Lower leg skin (tissue), 4 donors: ENCODE measurements around the gene ARHGAP19. TPM values are rescaled to one million over a fixed set of nuclear protein-coding genes. Genes with fewer than 3 reads are reported as not detected.
A peak's percentile ranks its signal among the peaks of the same experiment; 100 is the strongest.
"Not testable (repeated sequence)": the region's sequence is repeated elsewhere in the genome, so short reads cannot be mapped to it uniquely, and the experiment has no call there.

Experiments
- DNase-seq, 2 donors: peaks; one replicate each; pipeline ENCODE4 v3.0.0-alpha.2; 2019; ENCODE audit warnings: low spot score in 2 of 2
- H3K4me3 ChIP-seq: fragments of 200-600 bp; sonication (generic); 2 replicates; pipeline ENCODE4 v1.5.1; 2017; ENCODE audit warnings: mild to moderate bottlenecking, low read depth; ENCODE audit not compliant: poor library complexity, severe bottlenecking
- CTCF ChIP-seq, 3 donors: fragments of 450-650 bp; IDR thresholded peaks; one replicate each; pipeline ENCODE4 v1.5.1; 2016; ENCODE audit warnings: antibody characterized with exemption in 3 of 3, mild to moderate bottlenecking in 3 of 3, moderate library complexity in 2 of 3
- POLR2A ChIP-seq, 2 donors: fragments of 450-650 bp; IDR thresholded peaks; one replicate each; pipeline ENCODE4 v1.6.1; 2016 to 2017; ENCODE audit warnings: antibody characterized with exemption in 2 of 2, mild to moderate bottlenecking in 1 of 2, moderate library complexity in 1 of 2
- WGBS, 2 donors: methylation state at CpG; one replicate each; pipeline ENCODE4 v1.1.5; 2018; 5-methylcytosine and 5-hydroxymethylcytosine counted together
- intact Hi-C: fragments of 100-400 bp; cut with DNase I; formaldehyde crosslinking; loops from one replicate; pipeline ENCODE4 v1.15.0; 2023; ENCODE audit warnings: low total_unique reads
- total RNA-seq, 4 donors: library from RNA; depleted of rRNA; stranded (reverse); fragments of >200 nt; gene quantifications; one replicate each; pipeline ENCODE4 v1.1.0, GENCODE V29; 2016

ARHGAP19 gene
- total RNA-seq, 4 donors from 2014 or later: 7.7 to 8.5 (median 8.2) TPM

GRCh38 chr10:97297556-97298222, 5.3 kb upstream of the ARHGAP19 start:
- no peak overlapping the region for H3K4me3 ChIP-seq

GRCh38 chr10:97292862-97293198, 393 bp upstream of the ARHGAP19 start:
- WGBS, 2 donors: 57 to 65% methylated on average over 3 of the region's 3 CpGs

More at GRCh38 chr10:97297556-97298222, 5.3 kb upstream of the ARHGAP19 start:
- 84 to 88% methylated on average over 8 of the region's 8 CpGs for WGBS, 2 donors
- intact Hi-C loops: no loop called here
- TF ChIP-seq CTCF (IDR thresholded peaks at IDR 0.05) (no peak), POLR2A (IDR thresholded peaks at IDR 0.05) (no peak)
- DNase-seq: no peak

GRCh38 chr10:97291357-97292096, 910 bp downstream of the ARHGAP19 start:
- 53 to 54% methylated on average over 25 of the region's 25 CpGs for WGBS, 2 donors
- H3K4me3 ChIP-seq: peak overlapping the region; percentile 78
- TF ChIP-seq POLR2A (IDR thresholded peaks at IDR 0.05): no peak
- TF ChIP-seq CTCF (IDR thresholded peaks at IDR 0.05): no peak
- DNase-seq: peak in 1 of 2 donors; percentile 48
- intact Hi-C loops: no loop called here

More at GRCh38 chr10:97292862-97293198, 393 bp upstream of the ARHGAP19 start:
- TF ChIP-seq CTCF (IDR thresholded peaks at IDR 0.05): no peak
- TF ChIP-seq POLR2A (IDR thresholded peaks at IDR 0.05): no peak
- intact Hi-C loops: no loop called here
- no peak for DNase-seq
- H3K4me3 ChIP-seq: no peak overlapping the region

- H3K4me3 ChIP-seq, intact Hi-C loops: not testable (repeated sequence)
- peak in 1 of 2 donors; percentile 77 for DNase-seq
- WGBS, 2 donors: 91 to 92% methylated on average over 17 of the region's 17 CpGs
Measured at GRCh38 chr10:97290576-97291356, 1.7 kb downstream of the ARHGAP19 start.

- intact Hi-C loops: not testable (repeated sequence)
Measured at GRCh38 chr10:97290076-97290475, 2.4 kb downstream of the ARHGAP19 start.

GRCh38 chr10:97280783-97281182, 11.7 kb downstream of the ARHGAP19 start:
- intact Hi-C loops: no loop called here
- WGBS, 2 donors: 65 to 89% methylated on average over 3 of the region's 3 CpGs
- peak in 1 of 2 donors; percentile 26 for DNase-seq
- no peak for TF ChIP-seq POLR2A (IDR thresholded peaks at IDR 0.05)
- no peak overlapping the region for H3K4me3 ChIP-seq

More at GRCh38 chr10:97290076-97290475, 2.4 kb downstream of the ARHGAP19 start:
- peak in 1 of 2 donors; percentile 65 for DNase-seq
- 91 to 92% methylated on average over 13 of the region's 13 CpGs for whole genome bisulfite sequencing, 2 donors
- H3K4me3 ChIP-seq: not testable (repeated sequence)
